NCI-H1092 treated with DMSO at 0.1 percent for 48 hours (cell line): ENCODE data around the gene OR5A1.

Source experiments
- DNase-seq: peaks from one replicate; lab custom pipeline; 2025; lab: John Stamatoyannopoulos, UW

OR5A1 gene

GRCh38 chr11:59479906-59480305 is 43.6 kb downstream of the OR5A1 start:
- DNase-seq = no peak

DNA sequence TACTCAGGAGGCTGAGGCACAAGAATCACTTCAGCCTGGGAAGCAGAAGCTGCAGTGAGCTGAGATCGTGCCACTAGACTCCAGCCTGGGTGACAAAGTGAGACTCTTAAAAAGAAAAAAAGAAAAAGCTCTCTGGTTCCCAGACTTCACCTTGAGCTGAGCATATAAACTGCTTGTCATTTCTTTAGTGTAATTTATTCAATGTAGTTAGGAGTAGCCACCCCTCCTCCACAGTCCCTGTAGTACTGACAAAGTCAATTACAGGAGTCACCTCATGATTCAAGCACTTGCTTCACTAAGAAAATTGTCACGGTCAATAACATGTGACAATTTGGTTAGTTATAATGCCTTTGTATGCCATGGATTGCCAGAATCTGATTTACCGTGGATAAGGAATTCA is 44.1 kb downstream of the OR5A1 start:
- no peak for DNase-seq
